SK-N-SH (cell line): ENCODE data around the gene PTPN13. TPM values are rescaled to one million over a fixed set of nuclear protein-coding genes. Genes with fewer than 3 reads are reported as not detected.

Experiments used
- CTCF ChIA-PET: fragments of 300-600, 350-600 bp; formaldehyde crosslinking; extraction: SDS; loops from one replicate; lab custom pipeline; 2021; lab: Yijun Ruan, JAX
- POLR2A ChIA-PET: fragments of 350-600 bp; sonication (Branson Sonifier 250); formaldehyde crosslinking; extraction: SDS; loops from one replicate; lab custom pipeline; 2020; ENCODE audit warnings: antibody characterized with exemption, inconsistent platforms; lab: Yijun Ruan, JAX
- DNase-seq: peaks from one replicate; pipeline ENCODE4 v3.0.0; 2012
- H2AFZ ChIP-seq: fragments of 200-600 bp; sonication (generic); 2 replicates; pipeline ENCODE4 v1.8.1; 2016; ENCODE audit warnings: antibody characterized with exemption, mild to moderate bottlenecking, low read depth
- H3F3A ChIP-seq: fragments of 200-600 bp; sonication (generic); replicated peaks from 2 replicates; pipeline ENCODE3; 2016; ENCODE audit warnings: antibody characterized with exemption, mild to moderate bottlenecking; ENCODE audit not compliant: insufficient read depth
- H3K27ac ChIP-seq, 2 experiments: fragments of 200-500 bp in 1 of 2; fragments of 200-600 bp in 1 of 2; sonication (Bioruptor generic) in 1 of 2; sonication (generic), shearing (Covaris generic) in 1 of 2; 2 replicates each; pipeline versions ENCODE4 v1.5.1 to v1.6.1; 2014 to 2016; ENCODE audit warnings: low read depth in 2 of 2, inconsistent platforms in 1 of 2, low read length in 1 of 2, mild to moderate bottlenecking in 1 of 2, mixed read lengths in 1 of 2
- H3K27me3 ChIP-seq: fragments of 200-600 bp; sonication (generic), shearing (Covaris generic); 2 replicates; pipeline ENCODE4 v1.6.1; 2016; ENCODE audit warnings: mixed run types; ENCODE audit not compliant: insufficient read depth
- H3K36me3 ChIP-seq, 2 experiments: fragments of 200-500 bp in 1 of 2; fragments of 200-600 bp in 1 of 2; sonication (Bioruptor generic) in 1 of 2; sonication (generic) in 1 of 2; replicated peaks in 1 of 2; 2 replicates each; pipeline versions ENCODE3 to v1.5.1; 2014 to 2016; ENCODE audit warnings: low read length in 1 of 2, mild to moderate bottlenecking in 1 of 2; ENCODE audit not compliant: insufficient read depth in 2 of 2, control insufficient read depth in 1 of 2
- H3K4me1 ChIP-seq, 2 experiments: fragments of 200-500 bp in 1 of 2; fragments of 200-600 bp in 1 of 2; sonication (Bioruptor generic) in 1 of 2; sonication (generic), shearing (Covaris generic) in 1 of 2; 2 replicates each; pipeline versions ENCODE4 v1.5.1 to v1.6.1; 2014 to 2016; ENCODE audit warnings: low read depth in 1 of 2, low read length in 1 of 2, mixed run types in 1 of 2; ENCODE audit not compliant: insufficient read depth in 2 of 2, control insufficient read depth in 1 of 2
- H3K4me2 ChIP-seq: fragments of 200-600 bp; sonication (generic), shearing (Covaris generic); 2 replicates; pipeline ENCODE4 v1.6.1; 2017; ENCODE audit warnings: mixed run types
- H3K4me3 ChIP-seq, 2 experiments: fragments of 200-500 bp in 1 of 2; fragments of 200-600 bp in 1 of 2; sonication (Bioruptor generic) in 1 of 2; sonication (generic), shearing (Covaris generic) in 1 of 2; 2 replicates each; pipeline versions ENCODE4 v1.5.1 to v1.8.1; 2014 to 2016; ENCODE audit warnings: low read depth in 2 of 2, inconsistent platforms in 1 of 2, low read length in 1 of 2, mild to moderate bottlenecking in 1 of 2, mixed read lengths in 1 of 2, moderate library complexity in 1 of 2
- H3K79me2 ChIP-seq: fragments of 200-600 bp; sonication (generic); 2 replicates; pipeline ENCODE4 v1.8.1; 2017; ENCODE audit warnings: mild to moderate bottlenecking; ENCODE audit not compliant: insufficient read depth
- H3K9ac ChIP-seq: fragments of 200-600 bp; sonication (generic); 2 replicates; pipeline ENCODE4 v1.6.1; 2017; ENCODE audit warnings: mixed run types
- H3K9me2 ChIP-seq: fragments of 200-600 bp; sonication (generic); 2 replicates; pipeline ENCODE4 v1.6.1; 2017; ENCODE audit warnings: mixed run types
- H3K9me3 ChIP-seq: fragments of 200-600 bp; sonication (generic); 2 replicates; pipeline ENCODE4 v1.6.1; 2017; ENCODE audit warnings: mixed run types, mild to moderate bottlenecking, moderate library complexity
- H4K20me1 ChIP-seq: fragments of 200-600 bp; sonication (generic); 2 replicates; pipeline ENCODE4 v1.6.1; 2017; ENCODE audit warnings: mild to moderate bottlenecking, mixed run types; ENCODE audit not compliant: insufficient read depth
- ELF1 ChIP-seq: IDR thresholded peaks from 2 replicates; pipeline ENCODE4 v1.4.0; 2012
- EZH2phosphoT487 ChIP-seq: fragments of 200-600 bp; sonication (generic); IDR thresholded peaks from 2 replicates; pipeline ENCODE4 v1.6.1; 2017; ENCODE audit warnings: low read depth, mixed run types, mild to moderate bottlenecking, antibody characterized with exemption, moderate library complexity, borderline replicate concordance
- IRF3 ChIP-seq: fragments of 150-350 bp; IDR thresholded peaks from 2 replicates; pipeline ENCODE4 v1.6.1; 2016; ENCODE audit warnings: mild to moderate bottlenecking, low read depth, low read length
- MAX ChIP-seq: IDR thresholded peaks from 2 replicates; pipeline ENCODE4 v1.4.0; 2012; ENCODE audit warnings: low read depth
- MEF2A ChIP-seq: IDR thresholded peaks from 2 replicates; pipeline ENCODE4 v1.4.0; 2012; ENCODE audit warnings: low read depth, borderline replicate concordance
- RCOR1 ChIP-seq: fragments of 150-350 bp; IDR thresholded peaks from 2 replicates; pipeline ENCODE4 v1.6.1; 2017; ENCODE audit warnings: antibody characterized with exemption, low read length
- RXRA ChIP-seq: IDR thresholded peaks from 2 replicates; pipeline ENCODE4 v1.4.0; 2012; ENCODE audit warnings: low read depth, mild to moderate bottlenecking, borderline replicate concordance
- SIN3A ChIP-seq: IDR thresholded peaks from 2 replicates; pipeline ENCODE4 v1.6.1; 2012; ENCODE audit warnings: low read depth, mild to moderate bottlenecking, low read length, moderate library complexity, borderline replicate concordance
- TCF12 ChIP-seq: IDR thresholded peaks from 2 replicates; pipeline ENCODE4 v1.4.0; 2012
- ZBTB33 ChIP-seq: IDR thresholded peaks from 2 replicates; pipeline ENCODE4 v1.4.0; 2012; ENCODE audit warnings: low read depth, borderline replicate concordance
- WGBS: methylation state at CpG from one replicate; pipeline ENCODE4 v1.1.6; 2017; ENCODE audit warnings: low lambda C conversion rate; 5-methylcytosine and 5-hydroxymethylcytosine counted together
- polyA plus RNA-seq, 3 experiments: library from polyadenylated mRNA; depleted of rRNA; stranded (reverse); fragments of >200 nt; gene quantifications; 2 replicates each; pipeline ENCODE4 v1.2.3, GENCODE V29; 2012

PTPN13 gene
- polyA plus RNA-seq, 1 of the 3 experiments (the other 2 are of a cell fraction), result 5.5 TPM

GRCh38 chr4:86556791-86557415, 37.2 kb upstream of the PTPN13 start:
- H3K9me3 ChIP-seq, result no peaks in the 10 kb centered on the region
- no peak overlapping the region; the same call in 1 of the 2 replicates for H2AFZ ChIP-seq
- CTCF ChIA-PET, result no interaction called here
- H3F3A ChIP-seq, result peaks cover 6% of the 10 kb centered on the region
- no peak overlapping the region for H3K9ac ChIP-seq
- TF ChIP-seq EZH2phosphoT487, result no peak
- no peak for TF ChIP-seq ELF1
- no peak for TF ChIP-seq ZBTB33
- TF ChIP-seq TCF12, result no peak
- TF ChIP-seq MEF2A, result no peak
- TF ChIP-seq SIN3A, result no peak
- no peaks in the 10 kb centered on the region for H3K27me3 ChIP-seq
- H3K4me3 ChIP-seq, result no peak overlapping the region
- no peak for DNase-seq
- H3K79me2 ChIP-seq, result no peaks in the 10 kb centered on the region
- no peaks in the 10 kb centered on the region for H3K36me3 ChIP-seq
- no peaks in the 10 kb centered on the region for H3K9me2 ChIP-seq
- POLR2A ChIA-PET, result no interaction called here
- peaks cover 3 to 8% of the 10 kb centered on the region in 2 experiments; a peak in 3 of 4 replicates for H3K4me1 ChIP-seq
- H3K4me2 ChIP-seq, result peak overlapping the region; percentile 17; the same call in 1 of the 2 replicates
- no peaks in the 10 kb centered on the region for H4K20me1 ChIP-seq
- peak overlapping the region in 1 of 2 experiments; percentile 47; a peak in 1 of 4 replicates for H3K27ac ChIP-seq

GRCh38 chr4:86557526-86557925, 36.6 kb upstream of the PTPN13 start:
- Histone ChIP-seq H3K4me3 (no peak overlapping the region), H3K27me3 (no peaks in the 10 kb centered on the region), H3K9me2 (no peaks in the 10 kb centered on the region), H3K79me2 (no peaks in the 10 kb centered on the region), H3K4me2 (peak overlapping the region; percentile 17; the same call in 1 of the 2 replicates), H3K27ac (peak overlapping the region in 1 of 2 experiments; percentile 47; a peak in 1 of 4 replicates), H3K4me1 (peaks cover 3 to 8% of the 10 kb centered on the region in 2 experiments; a peak in 3 of 4 replicates), H4K20me1 (no peaks in the 10 kb centered on the region), H2AFZ (no peak overlapping the region), H3K9ac (no peak overlapping the region), H3K9me3 (no peaks in the 10 kb centered on the region), H3F3A (peaks cover 6% of the 10 kb centered on the region), H3K36me3 (no peaks in the 10 kb centered on the region)
- CTCF ChIA-PET, result no interaction called here
- no peak for DNase-seq
- POLR2A ChIA-PET, result no interaction called here
- WGBS, result 64% methylated on average over 1 of the region's 1 CpG
- TF ChIP-seq RCOR1, result no peak
- no peak for TF ChIP-seq IRF3
- no peak for TF ChIP-seq MAX
- TF ChIP-seq RXRA, result no peak
